ENCODE results near the gene GALP. TPM values are rescaled to one million over a fixed set of nuclear protein-coding genes. Genes with fewer than 3 reads are reported as not detected.

GALP gene
- total RNA-seq, 1 experiment from 2014 or later = not detected

GRCh38 chr19:56176881-56177280 is 1.1 kb downstream of the GALP start:
- ChIA-PET CTCF (interaction anchor here (0.5 to 1.0 kb wide), 7 partner anchors 21 to 344 kb away, joined by 3 to 9 read pairs (median 4); no protein-coding TSS in a partner anchor), POLR2A (no interaction called here)
- BruUV-seq (replicated peaks) = no TSS peak
- TF ChIP-seq CTCF (IDR thresholded peaks at IDR 0.05; ENCODE audit: unreplicated experiment) = no peak
- DNase-seq (ENCODE audit: unreplicated experiment) = no peak
- Mint-ChIP-seq H3K36me3 (ENCODE audit: insufficient read depth, unreplicated experiment) (no peaks in the 10 kb centered on the region), H3K4me1 (ENCODE audit: insufficient read depth, unreplicated experiment) (no peaks in the 10 kb centered on the region), H3K4me3 (ENCODE audit: unreplicated experiment) (no peak overlapping the region), H3K27me3 (ENCODE audit: insufficient read depth, unreplicated experiment) (no peaks in the 10 kb centered on the region), H3K27ac (ENCODE audit: low read depth, unreplicated experiment) (no peak overlapping the region), H3K9me3 (ENCODE audit: unreplicated experiment) (no peaks in the 10 kb centered on the region)
- intact Hi-C loops (cut with micrococcal nuclease) = no loop called here

DNA sequence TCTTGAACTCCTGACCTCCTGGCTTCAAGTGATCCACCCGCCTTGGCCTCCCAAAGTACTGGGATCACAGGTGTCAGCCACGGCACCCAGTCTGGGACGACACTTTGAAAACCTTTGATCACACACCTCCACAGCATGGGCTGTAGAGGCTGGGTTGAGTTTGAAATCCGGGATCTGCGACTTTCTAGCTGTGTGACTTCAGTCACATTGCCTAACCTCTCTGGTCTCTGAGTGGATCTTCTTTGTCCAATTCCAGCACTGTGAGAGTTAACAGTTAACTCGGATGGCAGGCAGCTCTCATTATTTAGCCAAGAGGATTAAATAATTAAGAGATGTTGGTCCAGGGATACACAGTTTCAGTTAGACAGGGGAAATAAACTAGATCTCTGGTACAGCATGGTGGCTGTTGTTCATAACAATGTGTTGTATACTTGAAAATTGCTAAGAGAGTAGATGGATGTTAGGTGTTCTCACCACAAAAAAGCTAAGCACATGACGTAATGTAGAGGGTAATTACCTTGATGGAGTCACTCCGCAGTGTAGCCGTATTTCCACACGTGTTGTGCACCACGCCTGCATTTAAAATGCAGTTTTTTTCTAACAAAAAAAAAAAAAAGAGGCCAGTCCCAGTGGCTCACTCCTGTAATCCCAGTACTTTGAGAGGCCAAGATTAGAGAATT is 1.9 kb downstream of the GALP start:
- Mint-ChIP-seq H3K4me3 (ENCODE audit: unreplicated experiment) (no peak overlapping the region), H3K27me3 (ENCODE audit: insufficient read depth, unreplicated experiment) (no peaks in the 10 kb centered on the region), H3K4me1 (ENCODE audit: insufficient read depth, unreplicated experiment) (no peaks in the 10 kb centered on the region), H3K36me3 (ENCODE audit: insufficient read depth, unreplicated experiment) (no peaks in the 10 kb centered on the region), H3K27ac (ENCODE audit: low read depth, unreplicated experiment) (no peak overlapping the region), H3K9me3 (ENCODE audit: unreplicated experiment) (no peaks in the 10 kb centered on the region)
- no TSS peak for BruUV-seq (replicated peaks)
- no peak for DNase-seq (ENCODE audit: unreplicated experiment)
- no peak for TF ChIP-seq CTCF (IDR thresholded peaks at IDR 0.05; ENCODE audit: unreplicated experiment)
- POLR2A ChIA-PET = interaction anchor here (0.5 to 0.9 kb wide), 2 partner anchors 87 to 127 kb away, joined by 4 to 7 read pairs; no protein-coding TSS in a partner anchor
- intact Hi-C loops (cut with micrococcal nuclease) = no loop called here
- CTCF ChIA-PET = interaction anchor here (0.6 to 0.7 kb wide), 3 partner anchors 82 to 224 kb away, joined by 4 to 9 read pairs (median 4); no protein-coding TSS in a partner anchor

- H3K4me3 Mint-ChIP-seq (ENCODE audit: unreplicated experiment) = no peak overlapping the region
- H3K4me1 Mint-ChIP-seq (ENCODE audit: insufficient read depth, unreplicated experiment) = no peaks in the 10 kb centered on the region
- H3K27ac Mint-ChIP-seq (ENCODE audit: low read depth, unreplicated experiment) = no peak overlapping the region
- no TSS peak for BruUV-seq (replicated peaks)
- DNase-seq (ENCODE audit: unreplicated experiment) = no peak
- intact Hi-C loops (cut with micrococcal nuclease) = no loop called here
- no peak for TF ChIP-seq CTCF (IDR thresholded peaks at IDR 0.05; ENCODE audit: unreplicated experiment)
- ChIA-PET POLR2A (no interaction called here), CTCF (no interaction called here)
- no peaks in the 10 kb centered on the region for H3K9me3 Mint-ChIP-seq (ENCODE audit: unreplicated experiment)
- no peaks in the 10 kb centered on the region for H3K27me3 Mint-ChIP-seq (ENCODE audit: insufficient read depth, unreplicated experiment)
- H3K36me3 Mint-ChIP-seq (ENCODE audit: insufficient read depth, unreplicated experiment) = no peaks in the 10 kb centered on the region
Measured at GRCh38 chr19:56189785-56190184, 14.0 kb downstream of the GALP start.

DNA sequence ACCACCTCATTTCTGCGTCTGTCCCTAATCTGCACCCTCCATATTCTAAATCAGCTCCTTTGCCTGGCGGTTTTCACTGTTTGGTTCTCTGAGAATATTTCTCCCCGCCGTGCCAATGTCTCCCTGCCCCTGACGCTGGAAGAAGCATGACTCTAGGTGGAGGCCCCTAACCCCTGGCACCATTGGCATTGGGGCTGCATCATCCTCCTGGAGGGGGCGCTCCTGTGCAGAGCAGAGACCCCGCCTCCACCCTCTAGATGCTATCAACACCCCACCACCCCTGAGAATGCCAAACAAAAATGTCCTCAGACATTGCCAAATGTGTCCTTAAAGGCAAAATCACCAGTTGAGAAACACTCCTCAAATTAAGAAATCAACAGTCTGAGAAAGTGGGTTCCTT is 15.3 kb downstream of the GALP start:
- Mint-ChIP-seq H3K4me3 (ENCODE audit: unreplicated experiment) (no peak overlapping the region), H3K4me1 (ENCODE audit: insufficient read depth, unreplicated experiment) (no peaks in the 10 kb centered on the region)
- no peak for TF ChIP-seq CTCF (IDR thresholded peaks at IDR 0.05; ENCODE audit: unreplicated experiment)

More for the DNA sequence above, 15.3 kb downstream of the GALP start:
- intact Hi-C loops (cut with micrococcal nuclease) = no loop called here
- H3K27me3 Mint-ChIP-seq (ENCODE audit: insufficient read depth, unreplicated experiment) = no peaks in the 10 kb centered on the region
- no TSS peak for BruUV-seq (replicated peaks)
- CTCF ChIA-PET = no interaction called here
- POLR2A ChIA-PET = no interaction called here
- H3K36me3 Mint-ChIP-seq (ENCODE audit: insufficient read depth, unreplicated experiment) = no peaks in the 10 kb centered on the region
- no peak for DNase-seq (ENCODE audit: unreplicated experiment)
- no peak overlapping the region for H3K27ac Mint-ChIP-seq (ENCODE audit: low read depth, unreplicated experiment)
- no peaks in the 10 kb centered on the region for H3K9me3 Mint-ChIP-seq (ENCODE audit: unreplicated experiment)
